Suprapubic skin (tissue), 4 donors: Measurements from ENCODE around the gene WFIKKN1. TPM values are rescaled to one million over a fixed set of nuclear protein-coding genes. Genes with fewer than 3 reads are reported as not detected.

Source experiments
- DNase-seq, 2 donors: peaks; one replicate each; pipeline ENCODE4 v3.0.0-alpha.2; 2019; ENCODE audit warnings: low spot score in 2 of 2
- H3K27ac ChIP-seq: fragments of 200-600 bp; sonication (generic); one replicate; pipeline ENCODE4 v1.5.1; 2019
- H3K27me3 ChIP-seq: fragments of 200-600 bp; sonication (generic); one replicate; pipeline ENCODE4 v1.5.1; 2019
- H3K36me3 ChIP-seq: fragments of 200-600 bp; sonication (generic); one replicate; pipeline ENCODE4 v1.5.1; 2019
- H3K4me1 ChIP-seq: fragments of 200-600 bp; sonication (generic); one replicate; pipeline ENCODE4 v1.5.1; 2019
- H3K4me3 ChIP-seq: fragments of 200-600 bp; sonication (generic); one replicate; pipeline ENCODE4 v1.5.1; 2019; ENCODE audit warnings: mild to moderate bottlenecking
- H3K9me3 ChIP-seq: fragments of 200-600 bp; sonication (generic); one replicate; pipeline ENCODE4 v1.5.1; 2019
- CTCF ChIP-seq, 2 donors: fragments of 200-600 bp in 1 of 2; fragments of 450-650 bp in 1 of 2; sonication (generic) in 1 of 2; IDR thresholded peaks; one replicate each; pipeline ENCODE4 v1.5.1; 2016 to 2019; ENCODE audit warnings: antibody characterized with exemption in 2 of 2, mild to moderate bottlenecking in 1 of 2, moderate library complexity in 1 of 2
- EP300 ChIP-seq: sonication (generic); formaldehyde crosslinking; IDR thresholded peaks from one replicate; pipeline ENCODE4 v1.6.1; 2017; ENCODE audit warnings: antibody characterized with exemption
- POLR2A ChIP-seq, 2 donors: fragments of 450-650 bp; IDR thresholded peaks; one replicate each; pipeline ENCODE4 v1.6.1; 2017; ENCODE audit warnings: antibody characterized with exemption in 2 of 2, mild to moderate bottlenecking in 2 of 2, moderate library complexity in 2 of 2
- POLR2AphosphoS5 ChIP-seq, 3 donors: sonication (generic); formaldehyde crosslinking; IDR thresholded peaks; one replicate each; pipeline ENCODE4 v1.6.1; 2017; ENCODE audit warnings: antibody characterized with exemption in 3 of 3
- WGBS: methylation state at CpG from one replicate; pipeline ENCODE4 v1.1.5; 2018; 5-methylcytosine and 5-hydroxymethylcytosine counted together
- total RNA-seq, 4 donors: library from RNA; depleted of rRNA; stranded (reverse); fragments of >200 nt; gene quantifications; one replicate each; pipeline ENCODE4 v1.1.0, GENCODE V29; 2016

WFIKKN1 gene
- total RNA-seq, 4 donors from 2014 or later, result 1.2 to 12.6 (median 4.6) TPM

DNA sequence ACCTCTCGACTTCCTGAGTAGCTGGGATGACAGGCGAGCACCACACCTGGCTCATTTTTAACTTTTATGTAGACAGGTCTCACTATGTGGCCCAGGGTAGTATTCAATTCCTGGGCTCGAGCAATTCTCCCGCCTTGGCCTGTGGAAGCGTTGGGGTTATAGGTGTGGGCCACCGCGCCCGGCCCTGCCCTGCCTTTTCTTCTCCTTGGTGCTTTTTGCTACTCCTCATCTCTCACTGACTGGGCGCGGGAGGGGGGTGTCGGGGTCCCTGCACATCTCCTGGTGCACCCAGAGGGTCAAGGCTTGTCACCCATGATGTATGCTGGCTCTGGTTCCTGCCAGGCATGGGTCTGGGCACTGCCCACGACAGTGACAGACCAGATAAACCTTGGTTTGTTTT, 13.8 kb downstream of the WFIKKN1 start:
- peaks cover 61% of the 10 kb centered on the region for H3K4me1 ChIP-seq
- H3K36me3 ChIP-seq, result no peaks in the 10 kb centered on the region
- 85% methylated on average over 12 of the region's 12 CpGs for WGBS
- H3K27me3 ChIP-seq, result no peaks in the 10 kb centered on the region
- no peak overlapping the region for H3K4me3 ChIP-seq
- no peak for DNase-seq
- H3K9me3 ChIP-seq, result no peaks in the 10 kb centered on the region
- H3K27ac ChIP-seq, result no peak overlapping the region
- TF ChIP-seq POLR2AphosphoS5 (IDR thresholded peaks at IDR 0.05) (no peak), EP300 (no peak), POLR2A (IDR thresholded peaks at IDR 0.05) (no peak), CTCF (IDR thresholded peaks at IDR 0.05) (no peak)

GRCh38 chr16:645852-646678, 15.3 kb downstream of the WFIKKN1 start:
- TF ChIP-seq EP300 (no peak), POLR2AphosphoS5 (IDR thresholded peaks at IDR 0.05) (no peak), CTCF (IDR thresholded peaks at IDR 0.05) (no peak), POLR2A (IDR thresholded peaks at IDR 0.05) (no peak)
- H3K27me3 ChIP-seq, result no peaks in the 10 kb centered on the region
- H3K4me1 ChIP-seq, result peaks cover 72% of the 10 kb centered on the region
- WGBS, result 53% methylated on average over 21 of the region's 32 CpGs
- H3K27ac ChIP-seq, result no peak overlapping the region
- H3K9me3 ChIP-seq, result no peaks in the 10 kb centered on the region
- H3K4me3 ChIP-seq, result no peak overlapping the region
- DNase-seq, result no peak
- no peaks in the 10 kb centered on the region for H3K36me3 ChIP-seq

DNA sequence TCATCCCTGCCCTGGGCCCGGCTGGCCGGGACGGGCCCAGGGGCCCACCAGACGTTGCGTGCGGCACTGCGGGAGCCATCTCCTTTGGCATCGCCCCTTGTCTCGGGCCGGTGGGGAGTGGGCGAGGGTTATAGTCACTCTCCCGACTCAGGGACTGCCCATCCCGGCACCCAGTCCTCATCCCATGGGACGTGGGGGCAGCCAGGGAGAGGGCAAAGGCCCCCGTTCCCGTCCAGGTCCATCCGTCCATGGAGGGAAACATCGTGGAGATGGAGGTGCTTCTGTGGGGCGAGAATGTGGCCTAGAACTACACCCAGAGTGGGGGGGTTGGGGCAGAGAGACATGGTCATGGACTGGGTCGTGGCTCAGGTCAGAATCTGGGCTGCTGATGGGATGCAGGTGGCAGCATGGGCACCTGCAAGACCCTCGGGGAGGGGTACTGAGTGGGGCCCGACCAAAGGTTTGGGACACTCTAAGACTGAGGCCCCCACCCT, 15.9 kb downstream of the WFIKKN1 start:
- Histone ChIP-seq H3K27ac (no peak overlapping the region), H3K4me3 (no peak overlapping the region), H3K9me3 (no peaks in the 10 kb centered on the region), H3K36me3 (no peaks in the 10 kb centered on the region), H3K27me3 (no peaks in the 10 kb centered on the region), H3K4me1 (peaks cover 65% of the 10 kb centered on the region)
- no peak for DNase-seq
- 75% methylated on average over 9 of the region's 22 CpGs for WGBS
- TF ChIP-seq CTCF (IDR thresholded peaks at IDR 0.05) (no peak), POLR2A (IDR thresholded peaks at IDR 0.05) (no peak), POLR2AphosphoS5 (IDR thresholded peaks at IDR 0.05) (no peak), EP300 (no peak)

DNA sequence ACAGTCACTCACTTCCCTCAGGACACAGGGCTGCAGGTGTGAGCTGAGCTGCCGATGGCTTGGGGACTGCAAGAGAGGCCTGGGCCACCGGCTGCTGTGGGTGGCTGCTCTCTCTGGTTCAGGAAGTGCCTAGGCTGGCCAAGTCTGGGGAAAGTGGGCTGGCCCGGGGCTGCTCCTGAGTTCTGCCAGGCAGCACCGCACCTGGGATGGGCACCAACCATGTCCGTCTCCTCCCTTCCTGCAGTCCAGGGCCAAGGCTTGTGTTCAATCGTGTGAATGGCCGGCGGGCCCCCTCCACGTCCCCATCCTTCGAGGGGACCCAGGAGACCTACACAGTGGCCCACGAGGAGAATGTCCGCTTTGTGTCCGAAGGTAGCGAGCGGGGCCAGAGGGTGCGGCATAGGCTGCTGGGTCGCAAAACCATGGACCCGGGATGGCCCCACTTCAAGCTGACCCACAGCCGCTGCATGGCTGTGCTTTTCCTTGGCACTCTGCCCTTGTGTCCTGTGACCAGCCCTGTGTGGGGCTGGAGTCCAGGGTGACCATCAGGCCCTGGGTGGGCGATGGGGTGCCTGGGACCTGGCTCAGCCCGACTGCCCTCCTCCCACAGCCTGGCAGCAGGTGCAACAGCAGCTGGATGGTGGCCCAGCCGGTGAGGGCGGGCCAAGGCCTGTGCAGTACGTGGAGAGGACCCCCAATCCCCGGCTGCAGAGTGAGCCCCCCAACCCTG, 16.6 kb downstream of the WFIKKN1 start:
- no peak for DNase-seq
- Histone ChIP-seq H3K4me3 (no peak overlapping the region), H3K9me3 (no peaks in the 10 kb centered on the region), H3K4me1 (peaks cover 60% of the 10 kb centered on the region), H3K27me3 (no peaks in the 10 kb centered on the region), H3K36me3 (peaks cover 2% of the 10 kb centered on the region), H3K27ac (no peak overlapping the region)
- TF ChIP-seq POLR2A (IDR thresholded peaks at IDR 0.05) (no peak), EP300 (no peak), POLR2AphosphoS5 (IDR thresholded peaks at IDR 0.05) (no peak), CTCF (IDR thresholded peaks at IDR 0.05) (no peak)
- 81% methylated on average over 10 of the region's 25 CpGs for WGBS
